Lung (tissue), 12 donors: ENCODE measurements around the gene PCDHGA7. TPM values are rescaled to one million over a fixed set of nuclear protein-coding genes. Genes with fewer than 3 reads are reported as not detected.
"Not testable (repeated sequence)": the region's sequence is repeated elsewhere in the genome, so short reads cannot be mapped to it uniquely, and the experiment has no call there.

Experiments used
- ATAC-seq: fragments of 200-7000 bp; cut with Tn5 transposase; one replicate; pipeline ENCODE4 v1.9.1; 2020; ENCODE audit warnings: moderate number of reproducible peaks; ENCODE audit not compliant: insufficient read depth, low FRiP score
- DNase-seq, 3 donors: peaks; one replicate each; pipeline ENCODE4 v3.0.0-alpha.2; 2013 to 2017
- H3K27ac ChIP-seq, 2 donors: one replicate each; pipeline ENCODE4 v1.5.1; 2013; ENCODE audit warnings: mild to moderate bottlenecking in 2 of 2, moderate library complexity in 2 of 2, control low read depth in 1 of 2, inconsistent platforms in 1 of 2, low read depth in 1 of 2, low read length in 1 of 2
- H3K27me3 ChIP-seq, 3 donors: one replicate each; pipeline ENCODE4 v1.5.1; 2013; ENCODE audit warnings: low read length in 2 of 3; ENCODE audit not compliant: control insufficient read depth in 3 of 3, insufficient read depth in 3 of 3
- H3K36me3 ChIP-seq, 4 donors: one replicate each; pipeline ENCODE4 v1.5.1; 2013; ENCODE audit warnings: low read length in 4 of 4, mild to moderate bottlenecking in 1 of 4, moderate library complexity in 1 of 4; ENCODE audit not compliant: control insufficient read depth in 4 of 4, insufficient read depth in 4 of 4
- H3K4me1 ChIP-seq, 5 donors: one replicate each; pipeline ENCODE4 v1.5.1; 2013; ENCODE audit warnings: low read length in 5 of 5, mild to moderate bottlenecking in 2 of 5, moderate library complexity in 1 of 5; ENCODE audit not compliant: control insufficient read depth in 5 of 5, insufficient read depth in 5 of 5
- H3K4me3 ChIP-seq: one replicate; pipeline ENCODE4 v1.5.1; 2013; ENCODE audit warnings: mild to moderate bottlenecking, control low read depth, moderate library complexity
- H3K9ac ChIP-seq, 2 donors: one replicate each; pipeline ENCODE4 v1.5.1; 2013; ENCODE audit warnings: low read length in 2 of 2, control low read depth in 1 of 2; ENCODE audit not compliant: insufficient read depth in 1 of 2
- H3K9me3 ChIP-seq, 4 donors: one replicate each; pipeline ENCODE4 v1.5.1; 2013; ENCODE audit warnings: low read length in 3 of 4, mild to moderate bottlenecking in 1 of 4, moderate library complexity in 1 of 4; ENCODE audit not compliant: control insufficient read depth in 4 of 4, insufficient read depth in 3 of 4
- WGBS, 2 donors: extraction: QIAGEN DNeasy Blood & Tissue Kit; methylation state at CpG; one replicate each; pipeline ENCODE4 v1.1.7; 2013; 5-methylcytosine and 5-hydroxymethylcytosine counted together
- polyA plus RNA-seq, 2 donors: library from polyadenylated mRNA; stranded (reverse); fragments of 200-250 nt; gene quantifications; one replicate each; pipeline ENCODE4 v1.2.1, GENCODE V29; 2013
- total RNA-seq, 2 donors: library from RNA; depleted of rRNA in 1 of 2; stranded (reverse); fragments of >200 nt in 1 of 2; gene quantifications; one replicate each; pipeline ENCODE4 v1.2.1, GENCODE V29; 2014 to 2021
- TF ChIP-seq, protein P1 (sequence below): IDR thresholded peaks from 2 replicates; pipeline ENCODE4 v1.5.1; 2012; ENCODE audit warnings: mild to moderate bottlenecking; ENCODE audit errors: control extremely low read depth, extremely low read depth
- donor health status: control.
- donor health status: control.
- donor health status: Bipolar disorder and iron deficiency.
- donor health status: healthy.
- donor health status: DM: yes; HTN: yes; CAD: no.

PCDHGA7 gene
- total and polyA plus RNA-seq, 4 donors, result 0.23 to 6.3 (median 1.6) TPM

DNA sequence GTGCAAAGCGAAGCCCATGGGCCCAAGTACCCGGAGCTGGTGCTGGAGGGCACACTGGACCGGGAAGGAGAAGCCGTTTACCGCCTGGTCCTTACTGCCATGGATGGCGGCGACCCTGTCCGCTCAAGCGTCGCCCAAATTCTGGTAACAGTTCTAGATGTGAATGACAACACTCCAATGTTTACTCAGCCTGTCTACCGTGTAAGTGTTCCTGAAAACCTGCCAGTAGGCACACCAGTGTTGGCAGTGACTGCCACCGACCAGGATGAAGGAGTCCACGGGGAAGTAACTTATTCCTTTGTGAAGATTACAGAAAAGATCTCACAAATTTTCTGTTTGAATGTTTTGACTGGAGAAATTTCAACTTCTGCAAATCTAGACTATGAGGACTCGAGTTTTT lies 7.9 kb upstream of the PCDHGA7 start:
- H3K27ac ChIP-seq, result no peak overlapping the region
- no peaks in the 10 kb centered on the region for H3K4me1 ChIP-seq
- TF ChIP-seq, protein P1, sequence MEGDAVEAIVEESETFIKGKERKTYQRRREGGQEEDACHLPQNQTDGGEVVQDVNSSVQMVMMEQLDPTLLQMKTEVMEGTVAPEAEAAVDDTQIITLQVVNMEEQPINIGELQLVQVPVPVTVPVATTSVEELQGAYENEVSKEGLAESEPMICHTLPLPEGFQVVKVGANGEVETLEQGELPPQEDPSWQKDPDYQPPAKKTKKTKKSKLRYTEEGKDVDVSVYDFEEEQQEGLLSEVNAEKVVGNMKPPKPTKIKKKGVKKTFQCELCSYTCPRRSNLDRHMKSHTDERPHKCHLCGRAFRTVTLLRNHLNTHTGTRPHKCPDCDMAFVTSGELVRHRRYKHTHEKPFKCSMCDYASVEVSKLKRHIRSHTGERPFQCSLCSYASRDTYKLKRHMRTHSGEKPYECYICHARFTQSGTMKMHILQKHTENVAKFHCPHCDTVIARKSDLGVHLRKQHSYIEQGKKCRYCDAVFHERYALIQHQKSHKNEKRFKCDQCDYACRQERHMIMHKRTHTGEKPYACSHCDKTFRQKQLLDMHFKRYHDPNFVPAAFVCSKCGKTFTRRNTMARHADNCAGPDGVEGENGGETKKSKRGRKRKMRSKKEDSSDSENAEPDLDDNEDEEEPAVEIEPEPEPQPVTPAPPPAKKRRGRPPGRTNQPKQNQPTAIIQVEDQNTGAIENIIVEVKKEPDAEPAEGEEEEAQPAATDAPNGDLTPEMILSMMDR, result no peak
- peaks cover 0 to 9% (median 0%) of the 10 kb centered on the region in 4 donors for H3K36me3 ChIP-seq
- no peak for ATAC-seq
- H3K4me3 ChIP-seq, result peak overlapping the region; percentile 5
- H3K9me3 ChIP-seq, result peaks cover 4 to 62% (median 31%) of the 10 kb centered on the region in 4 donors
- DNase-seq, result no peak
- WGBS, 2 donors, result 54 to 64% methylated on average over 14 of the region's 14 CpGs
- peaks cover 0 to 3% (median 0%) of the 10 kb centered on the region in 3 donors for H3K27me3 ChIP-seq
- H3K9ac ChIP-seq, result no peak overlapping the region

DNA sequence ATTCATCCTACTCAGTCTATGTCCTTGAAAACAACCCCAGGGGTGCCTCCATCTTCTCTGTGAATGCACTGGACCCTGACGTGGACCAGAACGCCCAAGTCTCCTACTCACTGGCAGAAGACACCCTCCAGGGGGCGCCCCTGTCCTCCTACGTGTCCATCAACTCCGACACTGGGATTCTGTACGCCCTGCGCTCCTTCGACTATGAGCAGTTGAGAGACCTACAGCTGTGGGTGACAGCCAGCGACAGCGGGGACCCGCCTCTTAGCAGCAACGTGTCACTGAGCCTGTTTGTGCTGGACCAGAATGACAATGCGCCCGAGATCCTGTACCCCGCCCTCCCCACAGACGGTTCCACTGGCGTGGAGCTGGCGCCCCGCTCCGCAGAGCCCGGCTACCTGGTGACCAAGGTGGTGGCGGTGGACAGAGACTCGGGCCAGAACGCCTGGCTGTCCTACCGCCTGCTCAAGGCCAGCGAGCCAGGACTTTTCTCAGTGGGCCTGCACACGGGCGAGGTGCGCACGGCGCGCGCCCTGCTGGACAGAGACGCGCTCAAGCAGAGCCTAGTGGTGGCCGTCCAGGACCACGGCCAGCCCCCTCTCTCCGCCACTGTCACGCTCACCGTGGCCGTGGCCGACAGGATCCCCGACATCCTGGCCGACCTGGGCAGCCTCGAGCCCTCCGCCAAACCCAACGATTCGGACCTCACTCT lies 6.9 kb upstream of the PCDHGA7 start:
- not testable (repeated sequence) for H3K27ac ChIP-seq, H3K4me3 ChIP-seq, H3K9ac ChIP-seq, H3K36me3 ChIP-seq, H3K27me3 ChIP-seq, H3K4me1 ChIP-seq, ATAC-seq, DNase-seq
- H3K9me3 ChIP-seq, result peaks cover 8 to 58% (median 27%) of the 10 kb centered on the region in 4 donors
- whole genome bisulfite sequencing, 2 donors, result 44 to 51% methylated on average over 32 to 43 of the region's 48 CpGs

DNA sequence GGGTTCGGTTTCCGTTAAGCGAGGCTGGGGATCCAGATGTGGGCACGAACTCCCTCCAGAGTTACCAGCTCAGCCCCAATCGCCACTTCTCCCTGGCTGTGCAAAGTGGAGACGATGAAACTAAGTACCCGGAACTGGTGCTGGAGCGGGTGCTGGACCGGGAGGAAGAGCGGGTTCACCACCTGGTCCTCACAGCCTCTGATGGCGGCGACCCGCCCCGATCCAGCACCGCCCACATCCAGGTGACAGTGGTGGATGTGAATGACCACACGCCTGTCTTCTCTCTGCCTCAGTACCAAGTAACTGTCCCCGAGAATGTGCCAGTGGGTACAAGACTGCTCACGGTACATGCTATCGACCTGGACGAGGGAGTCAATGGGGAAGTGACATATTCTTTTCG lies 803 bp downstream of the PCDHGA7 start:
- TF ChIP-seq, protein P1, result no peak
- Histone ChIP-seq H3K27ac (no peak overlapping the region), H3K9ac (no peak overlapping the region), H3K36me3 (peaks cover 0 to 3% (median 0%) of the 10 kb centered on the region in 4 donors), H3K9me3 (peaks cover 8 to 39% (median 23%) of the 10 kb centered on the region in 4 donors), H3K4me1 (no peaks in the 10 kb centered on the region), H3K27me3 (peaks cover 0 to 5% (median 0%) of the 10 kb centered on the region in 3 donors), H3K4me3 (no peak overlapping the region)
- DNase-seq, result no peak
- ATAC-seq, result no peak
- WGBS, 2 donors, result 30 to 37% methylated on average over 21 of the region's 21 CpGs

DNA sequence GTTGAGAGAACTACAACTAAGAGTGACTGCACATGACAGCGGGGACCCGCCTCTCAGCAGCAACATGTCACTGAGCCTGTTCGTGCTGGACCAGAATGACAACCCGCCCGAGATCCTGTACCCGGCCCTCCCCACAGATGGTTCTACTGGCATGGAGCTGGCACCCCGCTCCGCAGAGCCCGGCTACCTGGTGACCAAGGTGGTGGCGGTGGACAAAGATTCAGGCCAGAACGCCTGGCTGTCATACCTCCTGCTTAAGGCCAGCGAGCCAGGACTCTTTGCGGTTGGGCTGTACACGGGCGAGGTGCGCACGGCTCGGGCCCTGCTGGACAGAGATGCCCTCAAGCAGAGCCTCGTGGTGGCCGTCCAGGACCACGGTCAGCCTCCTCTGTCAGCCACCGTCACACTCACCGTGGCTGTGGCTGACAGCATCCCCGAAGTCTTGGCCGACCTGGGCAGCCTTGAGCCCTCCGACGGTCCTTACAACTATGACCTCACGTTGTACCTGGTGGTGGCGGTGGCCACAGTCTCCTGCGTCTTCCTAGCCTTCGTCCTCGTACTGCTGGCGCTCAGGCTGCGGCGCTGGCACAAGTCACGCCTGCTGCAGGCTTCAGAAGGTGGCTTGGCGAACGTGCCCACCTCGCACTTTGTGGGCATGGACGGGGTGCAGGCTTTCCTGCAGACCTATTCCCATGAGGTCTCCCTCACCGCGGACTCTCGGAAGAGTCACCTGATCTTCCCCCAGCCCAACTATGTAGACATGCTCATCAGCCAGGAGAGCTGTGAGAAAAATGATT lies 2.1 kb downstream of the PCDHGA7 start:
- no peak overlapping the region for H3K27ac ChIP-seq
- H3K27me3 ChIP-seq, result peaks cover 0 to 5% (median 0%) of the 10 kb centered on the region in 3 donors
- H3K4me1 ChIP-seq, result no peaks in the 10 kb centered on the region
- no peak for DNase-seq
- H3K9ac ChIP-seq, result no peak overlapping the region
- no peak for ATAC-seq
- H3K4me3 ChIP-seq, result no peak overlapping the region
- WGBS, 2 donors, result 46 to 57% methylated on average over 42 to 43 of the region's 43 CpGs
- H3K9me3 ChIP-seq, result peaks cover 6 to 44% (median 31%) of the 10 kb centered on the region in 4 donors
- peaks cover 0 to 4% (median 0%) of the 10 kb centered on the region in 4 donors for H3K36me3 ChIP-seq
- TF ChIP-seq, protein P1, result no peak

DNA sequence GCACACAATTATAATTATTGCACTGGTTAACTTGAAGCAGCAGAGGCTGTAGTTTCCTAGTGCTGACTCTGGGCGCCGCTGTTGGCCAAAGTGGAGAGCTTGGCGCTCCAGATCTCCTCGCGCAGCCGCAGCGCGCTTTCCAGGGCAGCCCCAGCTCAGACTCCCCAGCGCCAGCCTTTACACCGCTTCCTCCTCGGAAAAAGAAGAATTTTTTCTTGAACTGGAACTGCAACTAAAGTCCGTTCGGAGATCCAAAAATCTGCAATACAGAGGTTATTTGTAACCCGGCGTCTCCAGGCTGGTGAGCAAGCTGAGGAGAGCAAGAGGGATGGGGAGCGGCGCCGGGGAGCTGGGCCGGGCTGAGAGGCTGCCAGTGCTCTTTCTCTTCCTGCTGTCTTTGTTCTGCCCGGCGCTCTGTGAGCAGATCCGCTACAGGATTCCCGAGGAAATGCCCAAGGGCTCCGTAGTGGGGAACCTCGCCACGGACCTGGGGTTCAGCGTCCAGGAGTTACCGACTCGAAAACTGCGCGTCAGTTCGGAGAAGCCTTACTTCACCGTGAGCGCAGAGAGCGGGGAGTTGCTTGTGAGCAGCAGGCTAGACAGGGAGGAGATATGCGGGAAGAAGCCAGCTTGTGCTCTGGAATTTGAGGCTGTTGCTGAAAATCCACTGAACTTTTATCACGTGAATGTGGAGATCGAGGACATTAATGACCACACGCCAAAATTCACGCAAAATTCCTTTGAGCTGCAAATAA lies 5.2 kb downstream of the PCDHGA7 start, which contains the start of gene PCDHGB4:
Gene PCDHGB4 (plus strand): TSS at position 142 of the 755 bp plus-strand sequence. CDS start 187 bp downstream, at position 329.
- not testable (repeated sequence) for H3K27me3 ChIP-seq, H3K36me3 ChIP-seq, H3K27ac ChIP-seq, H3K4me3 ChIP-seq, H3K4me1 ChIP-seq, H3K9ac ChIP-seq
- H3K9me3 ChIP-seq, result peaks cover 3 to 48% (median 26%) of the 10 kb centered on the region in 4 donors
- DNase-seq (peak in 2 of 3 donors; percentile 17 to 19), ATAC-seq (peak; percentile 62)
- 13 to 14% methylated on average over 17 to 22 of the region's 40 CpGs for WGBS, 2 donors
